CD1c-positive myeloid dendritic cell (primary cell): ENCODE measurements around the gene PCCB.
A peak's percentile ranks its signal among the peaks of the same experiment; 100 is the strongest.
"Not testable (repeated sequence)": the region's sequence is repeated elsewhere in the genome, so short reads cannot be mapped to it uniquely, and the experiment has no call there.

Source experiments
- DNase-seq: peaks from one replicate; pipeline ENCODE4 v3.0.0-alpha.2; 2016; ENCODE audit errors: extremely low spot score

The PCCB gene

GRCh38 chr3:136250059-136250902 is at the start of gene PCCB:
Gene PCCB (plus strand): TSS chr3:136250340. CDS start chr3:136250376, 36 bp downstream.
- DNase-seq: peak; percentile 94

- DNase-seq: no peak
Measured at GRCh38 chr3:136207489-136208115, 42.5 kb upstream of the PCCB start.

- DNase-seq: no peak
Measured at GRCh38 chr3:136209921-136210320, 40.2 kb upstream of the PCCB start.

- DNase-seq: no peak
Measured at GRCh38 chr3:136211547-136211946, 38.6 kb upstream of the PCCB start.

- DNase-seq: not testable (repeated sequence)
Measured at GRCh38 chr3:136222746-136223145, 27.4 kb upstream of the PCCB start.

GRCh38 chr3:136232413-136232812 is 17.7 kb upstream of the PCCB start:
- DNase-seq: no peak

GRCh38 chr3:136235545-136235944 is 14.6 kb upstream of the PCCB start:
- DNase-seq: no peak

- no peak for DNase-seq
Measured at GRCh38 chr3:136236109-136236508, 14.0 kb upstream of the PCCB start.

GRCh38 chr3:136237103-136237502 is 13.0 kb upstream of the PCCB start:
- DNase-seq: no peak

GRCh38 chr3:136237961-136238649 is 12.0 kb upstream of the PCCB start:
- no peak for DNase-seq

- no peak for DNase-seq
Measured at GRCh38 chr3:136239094-136239493, 11.0 kb upstream of the PCCB start.

- no peak for DNase-seq
Measured at GRCh38 chr3:136245691-136246090, 4.4 kb upstream of the PCCB start.

GRCh38 chr3:136247436-136247835 is 2.7 kb upstream of the PCCB start:
- no peak for DNase-seq

- no peak for DNase-seq
Measured at GRCh38 chr3:136247855-136248590, 2.1 kb upstream of the PCCB start.

GRCh38 chr3:136249091-136249490 is 1.0 kb upstream of the PCCB start:
- no peak for DNase-seq

- DNase-seq: no peak
Measured at GRCh38 chr3:136249593-136249992, 547 bp upstream of the PCCB start.

- peak; percentile 32 for DNase-seq
Measured at GRCh38 chr3:136250903-136251460, 842 bp downstream of the PCCB start.

GRCh38 chr3:136251511-136251910 is 1.4 kb downstream of the PCCB start:
- no peak for DNase-seq

GRCh38 chr3:136255672-136256406 is 5.7 kb downstream of the PCCB start:
- DNase-seq: no peak

GRCh38 chr3:136258199-136258598 is 8.1 kb downstream of the PCCB start:
- no peak for DNase-seq

GRCh38 chr3:136261826-136262225 is 11.7 kb downstream of the PCCB start:
- DNase-seq: no peak
